HG02840 (cell line): ENCODE results near the gene SPHK2.
"Not testable (repeated sequence)": the region's sequence is repeated elsewhere in the genome, so short reads cannot be mapped to it uniquely, and the experiment has no call there.

ENCODE experiments used
- ATAC-seq: cut with Tn5 transposase; IDR thresholded peaks from one replicate; pipeline ENCODE4 v1.9.1; 2021; ENCODE audit warnings: mild to moderate bottlenecking, moderate library complexity, moderate number of reproducible peaks; ENCODE audit not compliant: unreplicated experiment, low FRiP score

Gene SPHK2

GRCh38 chr19:48624067-48624594 is 4.8 kb downstream of the SPHK2 start:
- ATAC-seq = peak; percentile 41

- no peak for ATAC-seq
Measured at GRCh38 chr19:48624791-48625723, 5.8 kb downstream of the SPHK2 start.

GRCh38 chr19:48625891-48626327 is 6.6 kb downstream of the SPHK2 start:
- no peak for ATAC-seq

- ATAC-seq = no peak
Measured at GRCh38 chr19:48627201-48627864, 8.0 kb downstream of the SPHK2 start.

GRCh38 chr19:48627865-48628314 is 8.6 kb downstream of the SPHK2 start:
- no peak for ATAC-seq

- ATAC-seq = no peak
Measured at GRCh38 chr19:48628486-48629296, 9.4 kb downstream of the SPHK2 start.

GRCh38 chr19:48629297-48629598 is 9.9 kb downstream of the SPHK2 start:
- ATAC-seq = no peak

- ATAC-seq = no peak
Measured at GRCh38 chr19:48629599-48630295, 10.4 kb downstream of the SPHK2 start.

- no peak for ATAC-seq
Measured at GRCh38 chr19:48630296-48631063, 11.2 kb downstream of the SPHK2 start.

GRCh38 chr19:48631225-48631624 is 11.9 kb downstream of the SPHK2 start:
- ATAC-seq = no peak

GRCh38 chr19:48632286-48632685 is 13.0 kb downstream of the SPHK2 start:
- ATAC-seq = not testable (repeated sequence)

- no peak for ATAC-seq
Measured at GRCh38 chr19:48632692-48633147, 13.4 kb downstream of the SPHK2 start.

- ATAC-seq = no peak
Measured at GRCh38 chr19:48633148-48634035, 14.1 kb downstream of the SPHK2 start.

- ATAC-seq = no peak
Measured at GRCh38 chr19:48634036-48634342, 14.7 kb downstream of the SPHK2 start.

GRCh38 chr19:48634424-48635262 is 15.3 kb downstream of the SPHK2 start:
- ATAC-seq = peak; percentile 32

GRCh38 chr19:48635263-48635965 is 16.1 kb downstream of the SPHK2 start:
- ATAC-seq = no peak
